ENCODE data around the gene CNDP2. TPM values are rescaled to one million over a fixed set of nuclear protein-coding genes. Genes with fewer than 3 reads are reported as not detected.

CNDP2 gene
- polyA plus RNA-seq, 2 of the 4 experiments (the other 2 are of a cell fraction), result 93.7 to 106 TPM

GRCh38 chr18:74525741-74526140, 29.6 kb downstream of the CNDP2 start (continued):
- no peak for TF ChIP-seq PBX3 (IDR thresholded peaks at IDR 0.05)
- TF ChIP-seq RAD21 (conservative IDR thresholded peaks at IDR 0.05 in 1 of 2, IDR thresholded peaks at IDR 0.05 in 1 of 2), result no peak
- TF ChIP-seq HOXB13 (CRISPR knock-in tag; IDR thresholded peaks at IDR 0.05; ENCODE audit: low read depth), result no peak

GRCh38 chr18:74526488-74526887, 30.3 kb downstream of the CNDP2 start:
- ATAC-seq, result no peak
- no peak for TF ChIP-seq PBX3 (IDR thresholded peaks at IDR 0.05)
- no peak for TF ChIP-seq EHMT2 (IDR thresholded peaks at IDR 0.05; ENCODE audit: low read depth)
- TF ChIP-seq EP300 (IDR thresholded peaks at IDR 0.05), result no peak
- no peak for TF ChIP-seq KDM5A (IDR thresholded peaks at IDR 0.05)
- TF ChIP-seq SMC3 (IDR thresholded peaks at IDR 0.05), result no peak
- no peak for TF ChIP-seq RARB (CRISPR knock-in tag; IDR thresholded peaks at IDR 0.05)
- TF ChIP-seq FOXS1 (CRISPR knock-in tag; IDR thresholded peaks at IDR 0.05), result no peak
- TF ChIP-seq FOSL2 (IDR thresholded peaks at IDR 0.05), result no peak
- no peak for TF ChIP-seq FOSL2 (CRISPR knock-in tag; IDR thresholded peaks at IDR 0.05)
- no peak for TF ChIP-seq E2F6 (IDR thresholded peaks at IDR 0.05; ENCODE audit: borderline replicate concordance, low read depth)
- TF ChIP-seq USF2 (IDR thresholded peaks at IDR 0.05), result no peak
- TF ChIP-seq CHD4 (IDR thresholded peaks at IDR 0.05; ENCODE audit: borderline replicate concordance), result no peak
- TF ChIP-seq NPAS2 (CRISPR knock-in tag; IDR thresholded peaks at IDR 0.05; ENCODE audit: borderline replicate concordance), result no peak
- no peak for TF ChIP-seq HDAC2 (IDR thresholded peaks at IDR 0.05)
- TF ChIP-seq NFE2L2 (conservative IDR thresholded peaks at IDR 0.05; ENCODE audit: low read length), result no peak
- TF ChIP-seq FOSB (CRISPR knock-in tag; IDR thresholded peaks at IDR 0.05), result no peak
- no peak for TF ChIP-seq HOXA7 (CRISPR knock-in tag; IDR thresholded peaks at IDR 0.05)
- no peak for TF ChIP-seq ZC3H11A (IDR thresholded peaks at IDR 0.05)
- no peak for TF ChIP-seq KDM1A (IDR thresholded peaks at IDR 0.05; ENCODE audit: low read depth)
- no peaks in the 10 kb centered on the region for H3K4me1 ChIP-seq
- ChIA-PET CTCF (no interaction called here), POLR2A (no interaction called here)
- WGBS (ENCODE audit: missing lambda C conversion rate), result 33% methylated on average over 2 of the region's 2 CpGs
- H3K4me3 ChIP-seq, result no peak overlapping the region
- FAIRE-seq, result no peak
- H3K4me2 ChIP-seq, result no peak overlapping the region
- H3K9me3 ChIP-seq, result no peaks in the 10 kb centered on the region
- no peak overlapping the region for H3K27ac ChIP-seq
- DNase-seq (ENCODE audit: low read depth in 1 of 2, low spot score in 1 of 2), result no peak

GRCh38 chr18:74528478-74528877, 32.3 kb downstream of the CNDP2 start:
- ATAC-seq, result no peak
- Histone ChIP-seq H3K9me3 (no peaks in the 10 kb centered on the region), H3K4me2 (no peak overlapping the region), H3K27ac (no peak overlapping the region), H3K4me3 (no peak overlapping the region), H3K4me1 (no peaks in the 10 kb centered on the region)
- WGBS (ENCODE audit: missing lambda C conversion rate), result 50% methylated on average over 1 of the region's 1 CpG
- no peak for FAIRE-seq
- POLR2A ChIA-PET, result no interaction called here
- CTCF ChIA-PET, result no interaction called here
- no peak for DNase-seq (ENCODE audit: low read depth in 1 of 2, low spot score in 1 of 2)
- TF ChIP-seq ATOH8 (CRISPR knock-in tag; IDR thresholded peaks at IDR 0.05; ENCODE audit: low read depth) (no peak), E2F6 (IDR thresholded peaks at IDR 0.05; ENCODE audit: borderline replicate concordance, low read depth) (no peak), KDM5A (IDR thresholded peaks at IDR 0.05) (no peak), CEBPB (IDR thresholded peaks at IDR 0.05) (no peak), JUN (IDR thresholded peaks at IDR 0.05) (no peak), RFX5 (IDR thresholded peaks at IDR 0.05) (no peak), PBX3 (IDR thresholded peaks at IDR 0.05) (no peak), MAZ (IDR thresholded peaks at IDR 0.05; ENCODE audit: borderline replicate concordance, low read depth, low read length) (no peak), HOXA7 (CRISPR knock-in tag; IDR thresholded peaks at IDR 0.05) (no peak), NFE2L2 (conservative IDR thresholded peaks at IDR 0.05; ENCODE audit: low read length) (no peak), MAX (IDR thresholded peaks at IDR 0.05) (no peak)

Measured in A549 (cell line).